ENCODE results near the gene PDZD2.

Gene PDZD2

DNA sequence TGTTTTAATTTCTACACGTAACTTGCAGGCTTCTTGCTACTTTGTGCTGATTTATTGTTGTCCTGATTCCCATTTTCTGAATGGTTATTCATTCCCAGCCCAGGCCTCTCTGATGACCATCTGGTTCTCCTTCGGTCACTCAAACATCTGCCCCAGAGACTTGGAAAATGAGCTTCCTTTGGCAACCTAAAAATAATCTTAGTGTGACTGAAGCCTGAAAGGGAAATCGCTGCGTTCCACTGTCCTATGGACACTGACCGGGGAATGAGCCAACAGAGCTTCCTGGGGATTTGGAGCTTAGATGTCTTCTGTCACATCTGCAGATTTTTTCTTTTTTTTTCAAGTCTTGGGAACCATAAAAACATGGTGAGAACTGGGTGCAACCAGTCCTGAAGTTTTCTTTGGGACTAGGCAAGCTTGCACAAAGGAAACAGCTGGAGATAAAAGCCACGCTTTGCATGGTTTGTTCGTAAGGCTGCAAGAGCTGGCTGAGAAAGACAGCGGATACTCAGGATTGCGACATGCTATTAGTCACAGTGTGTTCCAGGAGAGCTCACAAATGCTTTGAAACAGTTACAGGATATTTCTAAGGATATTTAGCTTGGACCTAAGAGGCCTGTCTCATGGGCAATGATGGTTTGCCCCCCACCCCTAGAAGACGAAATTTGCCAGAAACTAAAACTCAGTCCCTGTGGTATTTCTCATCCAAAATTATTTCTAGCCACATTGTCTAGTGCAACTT lies 389.0 kb downstream of the PDZD2 start:
- TF ChIP-seq, protein P1, sequence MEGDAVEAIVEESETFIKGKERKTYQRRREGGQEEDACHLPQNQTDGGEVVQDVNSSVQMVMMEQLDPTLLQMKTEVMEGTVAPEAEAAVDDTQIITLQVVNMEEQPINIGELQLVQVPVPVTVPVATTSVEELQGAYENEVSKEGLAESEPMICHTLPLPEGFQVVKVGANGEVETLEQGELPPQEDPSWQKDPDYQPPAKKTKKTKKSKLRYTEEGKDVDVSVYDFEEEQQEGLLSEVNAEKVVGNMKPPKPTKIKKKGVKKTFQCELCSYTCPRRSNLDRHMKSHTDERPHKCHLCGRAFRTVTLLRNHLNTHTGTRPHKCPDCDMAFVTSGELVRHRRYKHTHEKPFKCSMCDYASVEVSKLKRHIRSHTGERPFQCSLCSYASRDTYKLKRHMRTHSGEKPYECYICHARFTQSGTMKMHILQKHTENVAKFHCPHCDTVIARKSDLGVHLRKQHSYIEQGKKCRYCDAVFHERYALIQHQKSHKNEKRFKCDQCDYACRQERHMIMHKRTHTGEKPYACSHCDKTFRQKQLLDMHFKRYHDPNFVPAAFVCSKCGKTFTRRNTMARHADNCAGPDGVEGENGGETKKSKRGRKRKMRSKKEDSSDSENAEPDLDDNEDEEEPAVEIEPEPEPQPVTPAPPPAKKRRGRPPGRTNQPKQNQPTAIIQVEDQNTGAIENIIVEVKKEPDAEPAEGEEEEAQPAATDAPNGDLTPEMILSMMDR (IDR thresholded peaks at IDR 0.05; ENCODE audit: extremely low read depth, insufficient read depth, missing control alignments): no peak
- no peak for DNase-seq (ENCODE audit: low spot score)
- in situ Hi-C loops (cut with MboI; ENCODE audit: low pct_unique_long_range_greater_than_20kb, low sequenced_read_pairs, unreplicated experiment): no loop called here

- in situ Hi-C loops (cut with MboI; ENCODE audit: low pct_unique_long_range_greater_than_20kb, low sequenced_read_pairs, unreplicated experiment): no loop called here
- DNase-seq (ENCODE audit: low spot score): no peak
- TF ChIP-seq, protein P1 (IDR thresholded peaks at IDR 0.05; ENCODE audit: extremely low read depth, insufficient read depth, missing control alignments): no peak
Measured at GRCh38 chr5:32029261-32029660, 390.3 kb downstream of the PDZD2 start.

- in situ Hi-C loops (cut with MboI; ENCODE audit: low pct_unique_long_range_greater_than_20kb, low sequenced_read_pairs, unreplicated experiment): no loop called here
- TF ChIP-seq, protein P1 (IDR thresholded peaks at IDR 0.05; ENCODE audit: extremely low read depth, insufficient read depth, missing control alignments): no peak
Measured at GRCh38 chr5:32029781-32030180, 390.9 kb downstream of the PDZD2 start.

GRCh38 chr5:32030222-32030621 lies 391.3 kb downstream of the PDZD2 start:
- no peak for DNase-seq (ENCODE audit: low spot score)
- TF ChIP-seq, protein P1 (IDR thresholded peaks at IDR 0.05; ENCODE audit: extremely low read depth, insufficient read depth, missing control alignments): no peak
- in situ Hi-C loops (cut with MboI; ENCODE audit: low pct_unique_long_range_greater_than_20kb, low sequenced_read_pairs, unreplicated experiment): no loop called here

More at GRCh38 chr5:32029781-32030180, 390.9 kb downstream of the PDZD2 start:
- DNase-seq (ENCODE audit: low spot score): no peak

GRCh38 chr5:32030686-32031085 lies 391.8 kb downstream of the PDZD2 start:
- no peak for DNase-seq (ENCODE audit: low spot score)
- in situ Hi-C loops (cut with MboI; ENCODE audit: low pct_unique_long_range_greater_than_20kb, low sequenced_read_pairs, unreplicated experiment): no loop called here
- TF ChIP-seq, protein P1 (IDR thresholded peaks at IDR 0.05; ENCODE audit: extremely low read depth, insufficient read depth, missing control alignments): no peak

- no peak for DNase-seq (ENCODE audit: low spot score)
- in situ Hi-C loops (cut with MboI; ENCODE audit: low pct_unique_long_range_greater_than_20kb, low sequenced_read_pairs, unreplicated experiment): no loop called here
- TF ChIP-seq, protein P1 (IDR thresholded peaks at IDR 0.05; ENCODE audit: extremely low read depth, insufficient read depth, missing control alignments): no peak
Measured at GRCh38 chr5:32031089-32031488, 392.2 kb downstream of the PDZD2 start.

Measured in GM13977 (cell line).